Cerebellar nuclear complex (tissue), 1 donor: ENCODE data around the gene YPEL1.
"Not testable (repeated sequence)": the region's sequence is repeated elsewhere in the genome, so short reads cannot be mapped to it uniquely, and the experiment has no call there.

ENCODE experiments used
- DNase-seq, 2 experiments: peaks; one replicate each; lab custom pipeline; 2025; lab: John Stamatoyannopoulos, UW

YPEL1 gene

GRCh38 chr22:21699643-21700042 is 36.0 kb downstream of the YPEL1 start:
- no peak for DNase-seq

- no peak for DNase-seq
Measured at GRCh38 chr22:21698430-21699329, 36.9 kb downstream of the YPEL1 start.

- DNase-seq = no peak
Measured at GRCh38 chr22:21697880-21698279, 37.7 kb downstream of the YPEL1 start.

- DNase-seq = no peak
Measured at GRCh38 chr22:21697021-21697771, 38.4 kb downstream of the YPEL1 start.

GRCh38 chr22:21696115-21696514 is 39.5 kb downstream of the YPEL1 start:
- DNase-seq = no peak

- no peak for DNase-seq
Measured at GRCh38 chr22:21695430-21696085, 40.0 kb downstream of the YPEL1 start.

GRCh38 chr22:21694795-21695429 is 40.7 kb downstream of the YPEL1 start:
- no peak for DNase-seq

- DNase-seq = no peak
Measured at GRCh38 chr22:21694394-21694793, 41.2 kb downstream of the YPEL1 start.

GRCh38 chr22:21693999-21694341 is 41.6 kb downstream of the YPEL1 start:
- DNase-seq = no peak

GRCh38 chr22:21693333-21693998 is 42.1 kb downstream of the YPEL1 start:
- no peak for DNase-seq

GRCh38 chr22:21692856-21693255 is 42.7 kb downstream of the YPEL1 start:
- DNase-seq = not testable (repeated sequence)

GRCh38 chr22:21691816-21692215 is 43.8 kb downstream of the YPEL1 start:
- no peak for DNase-seq

- no peak for DNase-seq
Measured at GRCh38 chr22:21690401-21690801, 45.2 kb downstream of the YPEL1 start.

- DNase-seq = no peak
Measured at GRCh38 chr22:21688706-21689381, 46.8 kb downstream of the YPEL1 start.

- DNase-seq = no peak
Measured at GRCh38 chr22:21688341-21688705, 47.3 kb downstream of the YPEL1 start.

- DNase-seq = no peak
Measured at GRCh38 chr22:21687685-21688259, 47.8 kb downstream of the YPEL1 start.

GRCh38 chr22:21686634-21687393 is 48.8 kb downstream of the YPEL1 start:
- no peak for DNase-seq

- DNase-seq = no peak
Measured at GRCh38 chr22:21686193-21686608, 49.4 kb downstream of the YPEL1 start.

GRCh38 chr22:21685164-21685513 is 50.5 kb downstream of the YPEL1 start:
- DNase-seq = no peak
